ENCODE measurements around the gene NECTIN4. TPM values are rescaled to one million over a fixed set of nuclear protein-coding genes. Genes with fewer than 3 reads are reported as not detected.

Gene NECTIN4
- total and polyA plus RNA-seq, 10 of the 15 experiments (the other 5 are each of a cell fraction or from before 2014, with no cell fraction given), result 2.8 to 8.7 (median 3.7) TPM

DNA sequence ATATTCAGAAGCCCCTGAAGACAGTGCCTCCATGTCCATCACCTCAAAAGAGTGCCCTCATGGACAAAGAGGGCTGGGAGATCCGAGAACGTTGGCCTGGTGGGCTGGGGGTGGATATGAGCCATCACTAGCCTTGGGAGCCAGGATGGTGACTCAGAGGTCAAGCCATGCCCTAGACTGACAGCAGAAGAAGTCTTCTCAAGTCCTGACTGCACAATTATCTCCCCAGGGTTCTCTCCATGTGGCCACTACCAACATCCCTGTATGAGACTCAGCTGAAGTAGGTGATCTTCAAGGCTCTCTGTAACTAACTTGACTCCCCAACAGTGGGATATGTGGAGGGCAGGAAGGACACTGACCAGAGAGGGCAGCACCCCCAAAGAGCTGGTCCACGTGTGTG, 36.5 kb downstream of the NECTIN4 start:
- intact Hi-C loops (cut with micrococcal nuclease; ENCODE audit: unreplicated experiment), result no loop called here
- Histone ChIP-seq H3K9me3 (replicated peaks; ENCODE audit: control insufficient read depth, insufficient read depth, low read length) (no peaks in the 10 kb centered on the region), H3K27ac (ENCODE audit: control insufficient read depth, insufficient read depth) (no peak overlapping the region), H3K4me2 (ENCODE audit: control insufficient read depth, insufficient read depth) (no peak overlapping the region), H2AFZ (ENCODE audit: control insufficient read depth, low read depth, low read length) (no peak overlapping the region), H3K79me2 (ENCODE audit: control insufficient read depth, insufficient read depth, low read length) (no peaks in the 10 kb centered on the region; the same call in 1 of the 2 replicates), H3K36me3 (ENCODE audit: control insufficient read depth in 2 of 2, insufficient read depth in 2 of 2, low read length in 1 of 2) (peaks cover 36 to 38% of the 10 kb centered on the region in 2 experiments), H3K27me3 (replicated peaks in 1 of 2; ENCODE audit: control insufficient read depth in 2 of 2, insufficient read depth in 2 of 2, low read length in 1 of 2) (no peaks in the 10 kb centered on the region), H4K20me1 (ENCODE audit: control insufficient read depth, insufficient read depth) (no peaks in the 10 kb centered on the region), H3K4me3 (no peak overlapping the region), H3K4me1 (ENCODE audit: control insufficient read depth, insufficient read depth, low read length) (0 out of 2 replicates have a peak, but pooled peaks cover under 1% of the 10 kb centered on the region), H3K9ac (ENCODE audit: control insufficient read depth, insufficient read depth, low read length) (no peak overlapping the region)
- ChIA-PET POLR2A (interaction anchor here (0.6 kb wide), 1 partner anchor 52 kb away, joined by 3 read pairs; no protein-coding TSS in a partner anchor), SMC1A (ENCODE audit: uncharacterized antibody, unreplicated experiment) (no interaction called here), CTCF (no interaction called here), RAD21 (ENCODE audit: unreplicated experiment) (no interaction called here)
- DNase-seq (ENCODE audit: low read depth, low spot score) (no peak), ATAC-seq (no peak), FAIRE-seq (no peak)
- no peak for TF ChIP-seq LARP7 (IDR thresholded peaks at IDR 0.05)
- TF ChIP-seq, protein P1, sequence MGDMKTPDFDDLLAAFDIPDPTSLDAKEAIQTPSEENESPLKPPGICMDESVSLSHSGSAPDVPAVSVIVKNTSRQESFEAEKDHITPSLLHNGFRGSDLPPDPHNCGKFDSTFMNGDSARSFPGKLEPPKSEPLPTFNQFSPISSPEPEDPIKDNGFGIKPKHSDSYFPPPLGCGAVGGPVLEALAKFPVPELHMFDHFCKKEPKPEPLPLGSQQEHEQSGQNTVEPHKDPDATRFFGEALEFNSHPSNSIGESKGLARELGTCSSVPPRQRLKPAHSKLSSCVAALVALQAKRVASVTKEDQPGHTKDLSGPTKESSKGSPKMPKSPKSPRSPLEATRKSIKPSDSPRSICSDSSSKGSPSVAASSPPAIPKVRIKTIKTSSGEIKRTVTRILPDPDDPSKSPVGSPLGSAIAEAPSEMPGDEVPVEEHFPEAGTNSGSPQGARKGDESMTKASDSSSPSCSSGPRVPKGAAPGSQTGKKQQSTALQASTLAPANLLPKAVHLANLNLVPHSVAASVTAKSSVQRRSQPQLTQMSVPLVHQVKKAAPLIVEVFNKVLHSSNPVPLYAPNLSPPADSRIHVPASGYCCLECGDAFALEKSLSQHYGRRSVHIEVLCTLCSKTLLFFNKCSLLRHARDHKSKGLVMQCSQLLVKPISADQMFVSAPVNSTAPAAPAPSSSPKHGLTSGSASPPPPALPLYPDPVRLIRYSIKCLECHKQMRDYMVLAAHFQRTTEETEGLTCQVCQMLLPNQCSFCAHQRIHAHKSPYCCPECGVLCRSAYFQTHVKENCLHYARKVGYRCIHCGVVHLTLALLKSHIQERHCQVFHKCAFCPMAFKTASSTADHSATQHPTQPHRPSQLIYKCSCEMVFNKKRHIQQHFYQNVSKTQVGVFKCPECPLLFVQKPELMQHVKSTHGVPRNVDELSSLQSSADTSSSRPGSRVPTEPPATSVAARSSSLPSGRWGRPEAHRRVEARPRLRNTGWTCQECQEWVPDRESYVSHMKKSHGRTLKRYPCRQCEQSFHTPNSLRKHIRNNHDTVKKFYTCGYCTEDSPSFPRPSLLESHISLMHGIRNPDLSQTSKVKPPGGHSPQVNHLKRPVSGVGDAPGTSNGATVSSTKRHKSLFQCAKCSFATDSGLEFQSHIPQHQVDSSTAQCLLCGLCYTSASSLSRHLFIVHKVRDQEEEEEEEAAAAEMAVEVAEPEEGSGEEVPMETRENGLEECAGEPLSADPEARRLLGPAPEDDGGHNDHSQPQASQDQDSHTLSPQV (IDR thresholded peaks at IDR 0.05), result no peak
- no peak for TF ChIP-seq KDM1A (IDR thresholded peaks at IDR 0.05; ENCODE audit: borderline replicate concordance)
- no peak for TF ChIP-seq EED (IDR thresholded peaks at IDR 0.05; ENCODE audit: low read depth)
- TF ChIP-seq RB1 (IDR thresholded peaks at IDR 0.05; ENCODE audit: borderline replicate concordance), result no peak
- TF ChIP-seq, protein P2, sequence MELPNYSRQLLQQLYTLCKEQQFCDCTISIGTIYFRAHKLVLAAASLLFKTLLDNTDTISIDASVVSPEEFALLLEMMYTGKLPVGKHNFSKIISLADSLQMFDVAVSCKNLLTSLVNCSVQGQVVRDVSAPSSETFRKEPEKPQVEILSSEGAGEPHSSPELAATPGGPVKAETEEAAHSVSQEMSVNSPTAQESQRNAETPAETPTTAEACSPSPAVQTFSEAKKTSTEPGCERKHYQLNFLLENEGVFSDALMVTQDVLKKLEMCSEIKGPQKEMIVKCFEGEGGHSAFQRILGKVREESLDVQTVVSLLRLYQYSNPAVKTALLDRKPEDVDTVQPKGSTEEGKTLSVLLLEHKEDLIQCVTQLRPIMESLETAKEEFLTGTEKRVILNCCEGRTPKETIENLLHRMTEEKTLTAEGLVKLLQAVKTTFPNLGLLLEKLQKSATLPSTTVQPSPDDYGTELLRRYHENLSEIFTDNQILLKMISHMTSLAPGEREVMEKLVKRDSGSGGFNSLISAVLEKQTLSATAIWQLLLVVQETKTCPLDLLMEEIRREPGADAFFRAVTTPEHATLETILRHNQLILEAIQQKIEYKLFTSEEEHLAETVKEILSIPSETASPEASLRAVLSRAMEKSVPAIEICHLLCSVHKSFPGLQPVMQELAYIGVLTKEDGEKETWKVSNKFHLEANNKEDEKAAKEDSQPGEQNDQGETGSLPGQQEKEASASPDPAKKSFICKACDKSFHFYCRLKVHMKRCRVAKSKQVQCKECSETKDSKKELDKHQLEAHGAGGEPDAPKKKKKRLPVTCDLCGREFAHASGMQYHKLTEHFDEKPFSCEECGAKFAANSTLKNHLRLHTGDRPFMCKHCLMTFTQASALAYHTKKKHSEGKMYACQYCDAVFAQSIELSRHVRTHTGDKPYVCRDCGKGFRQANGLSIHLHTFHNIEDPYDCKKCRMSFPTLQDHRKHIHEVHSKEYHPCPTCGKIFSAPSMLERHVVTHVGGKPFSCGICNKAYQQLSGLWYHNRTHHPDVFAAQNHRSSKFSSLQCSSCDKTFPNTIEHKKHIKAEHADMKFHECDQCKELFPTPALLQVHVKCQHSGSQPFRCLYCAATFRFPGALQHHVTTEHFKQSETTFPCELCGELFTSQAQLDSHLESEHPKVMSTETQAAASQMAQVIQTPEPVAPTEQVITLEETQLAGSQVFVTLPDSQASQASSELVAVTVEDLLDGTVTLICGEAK (IDR thresholded peaks at IDR 0.05; ENCODE audit: borderline replicate concordance), result no peak
- TF ChIP-seq ZNF24 (IDR thresholded peaks at IDR 0.05), result no peak
- TF ChIP-seq, protein P3, sequence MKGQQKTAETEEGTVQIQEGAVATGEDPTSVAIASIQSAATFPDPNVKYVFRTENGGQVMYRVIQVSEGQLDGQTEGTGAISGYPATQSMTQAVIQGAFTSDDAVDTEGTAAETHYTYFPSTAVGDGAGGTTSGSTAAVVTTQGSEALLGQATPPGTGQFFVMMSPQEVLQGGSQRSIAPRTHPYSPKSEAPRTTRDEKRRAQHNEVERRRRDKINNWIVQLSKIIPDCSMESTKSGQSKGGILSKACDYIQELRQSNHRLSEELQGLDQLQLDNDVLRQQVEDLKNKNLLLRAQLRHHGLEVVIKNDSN (IDR thresholded peaks at IDR 0.05; ENCODE audit: borderline replicate concordance, extremely low read length, insufficient read depth, low read depth, low read length), result no peak
- TF ChIP-seq, protein P4, sequence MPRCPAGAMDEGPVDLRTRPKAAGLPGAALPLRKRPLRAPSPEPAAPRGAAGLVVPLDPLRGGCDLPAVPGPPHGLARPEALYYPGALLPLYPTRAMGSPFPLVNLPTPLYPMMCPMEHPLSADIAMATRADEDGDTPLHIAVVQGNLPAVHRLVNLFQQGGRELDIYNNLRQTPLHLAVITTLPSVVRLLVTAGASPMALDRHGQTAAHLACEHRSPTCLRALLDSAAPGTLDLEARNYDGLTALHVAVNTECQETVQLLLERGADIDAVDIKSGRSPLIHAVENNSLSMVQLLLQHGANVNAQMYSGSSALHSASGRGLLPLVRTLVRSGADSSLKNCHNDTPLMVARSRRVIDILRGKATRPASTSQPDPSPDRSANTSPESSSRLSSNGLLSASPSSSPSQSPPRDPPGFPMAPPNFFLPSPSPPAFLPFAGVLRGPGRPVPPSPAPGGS (IDR thresholded peaks at IDR 0.05; ENCODE audit: borderline replicate concordance, insufficient read depth, low read depth, low read length, poor library complexity, severe bottlenecking), result no peak
- no peak for TF ChIP-seq TARDBP (IDR thresholded peaks at IDR 0.05; ENCODE audit: borderline replicate concordance)
- TF ChIP-seq NFXL1 (IDR thresholded peaks at IDR 0.05; ENCODE audit: borderline replicate concordance), result no peak
- TF ChIP-seq CEBPB (IDR thresholded peaks at IDR 0.05; ENCODE audit: borderline replicate concordance in 1 of 2, low read depth in 2 of 2, low read length in 2 of 2), result no peak
- no peak for TF ChIP-seq SMARCA5 (IDR thresholded peaks at IDR 0.05)
- 100% methylated on average over 3 of the region's 3 CpGs for WGBS (ENCODE audit: insufficient coverage, insufficient replicate concordance, low lambda C conversion rate, missing lambda C conversion rate)
- no TSS peak for BruUV-seq (replicated peaks)
- in situ Hi-C loops (cut with MboI), result no loop called here

Data from GM12878 (cell line).